Smooth muscle cell (in vitro differentiated cells): ENCODE results near the gene ADSS1. TPM values are rescaled to one million over a fixed set of nuclear protein-coding genes. Genes with fewer than 3 reads are reported as not detected.

ENCODE experiments used
- DNase-seq: peaks from one replicate; lab custom pipeline; 2025; ENCODE audit not compliant: unreplicated experiment; lab: John Stamatoyannopoulos, UW
- H2AFZ ChIP-seq: fragments of 200-600 bp; sonication (generic); 2 replicates; pipeline ENCODE4 v1.6.0; 2016; ENCODE audit warnings: antibody characterized with exemption, low read depth, mild to moderate bottlenecking
- H3F3A ChIP-seq: fragments of 200-600 bp; sonication (generic); 2 replicates; pipeline ENCODE4 v1.6.0; 2017; ENCODE audit warnings: antibody characterized with exemption, low read depth
- H3K27ac ChIP-seq: fragments of 200-600 bp; sonication (generic); 2 replicates; pipeline ENCODE4 v1.5.1; 2016; ENCODE audit warnings: low read depth, mild to moderate bottlenecking
- H3K27me3 ChIP-seq: fragments of 200-600 bp; sonication (generic); 2 replicates; pipeline ENCODE4 v1.6.1; 2016; ENCODE audit warnings: low read depth, mild to moderate bottlenecking
- H3K36me3 ChIP-seq: fragments of 200-600 bp; sonication (generic); 2 replicates; pipeline ENCODE4 v1.5.1; 2016; ENCODE audit warnings: low read depth
- H3K4me1 ChIP-seq: fragments of 200-600 bp; sonication (generic); 2 replicates; pipeline ENCODE4 v1.5.1; 2016; ENCODE audit warnings: low read depth
- H3K4me2 ChIP-seq: fragments of 200-600 bp; sonication (generic); 2 replicates; pipeline ENCODE4 v1.6.0; 2016; ENCODE audit warnings: mild to moderate bottlenecking
- H3K4me3 ChIP-seq: fragments of 200-600 bp; sonication (generic); 2 replicates; pipeline ENCODE4 v1.5.1; 2016; ENCODE audit warnings: mild to moderate bottlenecking
- H3K79me2 ChIP-seq: fragments of 200-600 bp; sonication (generic); 2 replicates; pipeline ENCODE4 v1.6.0; 2016; ENCODE audit warnings: low read depth, mild to moderate bottlenecking
- H3K9ac ChIP-seq: fragments of 200-600 bp; sonication (generic); 2 replicates; pipeline ENCODE4 v1.6.0; 2016; ENCODE audit warnings: low read depth
- H3K9me3 ChIP-seq: fragments of 200-600 bp; sonication (generic); replicated peaks from 2 replicates; pipeline ENCODE4 v1.5.1; 2016; ENCODE audit warnings: low read depth
- H4K20me1 ChIP-seq: fragments of 200-600 bp; sonication (generic); 2 replicates; pipeline ENCODE4 v1.6.0; 2016; ENCODE audit warnings: low read depth
- WGBS: methylation state at CpG from one replicate; pipeline ENCODE4 v1.1.7; 2016; ENCODE audit warnings: low lambda C conversion rate; 5-methylcytosine and 5-hydroxymethylcytosine counted together
- polyA plus RNA-seq: library from polyadenylated mRNA; unstranded; fragments of >200 nt; fragmentation: Nextera tagmentation; extraction: Ambion mirVana; gene quantifications from 2 replicates; pipeline ENCODE4 v1.2.1, GENCODE V29; 2016
- total RNA-seq: library from RNA; depleted of rRNA; stranded (reverse); fragments of >200 nt; gene quantifications from 2 replicates; pipeline ENCODE4 v1.2.3, GENCODE V29; 2014
- TF ChIP-seq, protein P1 (sequence below): fragments of 200-600 bp; sonication (generic); IDR thresholded peaks from 2 replicates; pipeline ENCODE4 v1.5.1; 2017; ENCODE audit warnings: borderline replicate concordance, mild to moderate bottlenecking, antibody characterized with exemption; ENCODE audit not compliant: insufficient read depth, poor library complexity, severe bottlenecking

The ADSS1 gene
- total and polyA plus RNA-seq, 2 experiments from 2014 or later = 7.8 to 43.0 TPM

GRCh38 chr14:104681689-104682074, 42.3 kb upstream of the ADSS1 start:
- Histone ChIP-seq H3K4me3 (peak overlapping the region; percentile 14), H3K9me3 (no peaks in the 10 kb centered on the region), H3K9ac (no peak overlapping the region), H3F3A (peaks cover 17% of the 10 kb centered on the region), H3K79me2 (no peaks in the 10 kb centered on the region), H3K4me2 (peak overlapping the region; percentile 84), H2AFZ (peak overlapping the region; percentile 17), H3K27ac (peak overlapping the region; percentile 100), H3K27me3 (no peaks in the 10 kb centered on the region), H3K4me1 (peaks cover 48% of the 10 kb centered on the region), H3K36me3 (no peaks in the 10 kb centered on the region), H4K20me1 (no peaks in the 10 kb centered on the region)
- WGBS = 4% methylated on average over 6 of the region's 11 CpGs
- TF ChIP-seq, protein P1, sequence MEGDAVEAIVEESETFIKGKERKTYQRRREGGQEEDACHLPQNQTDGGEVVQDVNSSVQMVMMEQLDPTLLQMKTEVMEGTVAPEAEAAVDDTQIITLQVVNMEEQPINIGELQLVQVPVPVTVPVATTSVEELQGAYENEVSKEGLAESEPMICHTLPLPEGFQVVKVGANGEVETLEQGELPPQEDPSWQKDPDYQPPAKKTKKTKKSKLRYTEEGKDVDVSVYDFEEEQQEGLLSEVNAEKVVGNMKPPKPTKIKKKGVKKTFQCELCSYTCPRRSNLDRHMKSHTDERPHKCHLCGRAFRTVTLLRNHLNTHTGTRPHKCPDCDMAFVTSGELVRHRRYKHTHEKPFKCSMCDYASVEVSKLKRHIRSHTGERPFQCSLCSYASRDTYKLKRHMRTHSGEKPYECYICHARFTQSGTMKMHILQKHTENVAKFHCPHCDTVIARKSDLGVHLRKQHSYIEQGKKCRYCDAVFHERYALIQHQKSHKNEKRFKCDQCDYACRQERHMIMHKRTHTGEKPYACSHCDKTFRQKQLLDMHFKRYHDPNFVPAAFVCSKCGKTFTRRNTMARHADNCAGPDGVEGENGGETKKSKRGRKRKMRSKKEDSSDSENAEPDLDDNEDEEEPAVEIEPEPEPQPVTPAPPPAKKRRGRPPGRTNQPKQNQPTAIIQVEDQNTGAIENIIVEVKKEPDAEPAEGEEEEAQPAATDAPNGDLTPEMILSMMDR = no peak
- DNase-seq = no peak

- H3K4me3 ChIP-seq = peak overlapping the region; percentile 14
Observed at GRCh38 chr14:104682107-104682593, 41.9 kb upstream of the ADSS1 start.

DNA sequence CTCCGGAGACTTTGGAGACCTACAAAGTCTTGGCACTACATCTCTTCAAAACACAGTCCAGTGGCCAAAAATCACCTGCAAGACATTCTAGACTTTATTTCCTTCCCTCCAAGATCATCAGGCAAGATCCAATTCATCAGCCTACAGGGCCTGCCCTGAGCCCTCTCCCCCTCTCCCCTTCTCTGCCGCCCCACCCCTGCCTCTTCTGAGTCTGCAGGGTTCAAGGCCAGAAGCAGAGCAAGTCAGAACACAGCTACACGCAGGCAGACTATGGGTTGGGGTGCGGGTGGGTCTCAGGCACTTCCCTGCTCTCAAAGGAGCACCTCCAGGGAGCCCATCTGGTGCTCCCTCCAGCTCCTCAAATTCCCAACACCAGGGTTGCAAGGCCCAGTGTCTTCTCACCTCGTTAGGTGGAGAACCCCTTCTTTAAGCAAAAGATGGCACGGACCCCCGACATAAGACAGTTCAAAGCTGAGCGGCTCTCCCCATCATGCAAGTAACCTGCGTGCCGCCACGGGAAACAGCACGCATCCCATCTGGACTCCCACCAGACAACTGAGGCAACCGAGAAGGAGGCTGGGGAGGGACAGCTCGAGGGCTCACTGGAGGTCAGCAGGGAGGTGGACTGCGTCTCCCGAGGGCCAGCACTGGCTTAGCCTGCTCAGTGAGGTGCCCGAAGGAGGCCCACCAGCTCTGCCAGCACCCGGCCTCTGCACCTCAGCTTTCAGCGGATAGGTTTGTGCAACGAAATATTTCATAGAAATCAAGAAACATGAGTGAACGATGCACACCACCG, 40.2 kb upstream of the ADSS1 start:
- H3K4me2 ChIP-seq = no peak overlapping the region
- no peaks in the 10 kb centered on the region for H3K36me3 ChIP-seq
- no peak for DNase-seq
- H3F3A ChIP-seq = peaks cover 25% of the 10 kb centered on the region
- no peaks in the 10 kb centered on the region for H3K27me3 ChIP-seq
- H3K4me1 ChIP-seq = peaks cover 38% of the 10 kb centered on the region
- TF ChIP-seq, protein P1 = no peak
- H2AFZ ChIP-seq = no peak overlapping the region
- 87% methylated on average over 21 of the region's 22 CpGs for WGBS
- H3K9ac ChIP-seq = no peak overlapping the region
- H3K79me2 ChIP-seq = no peaks in the 10 kb centered on the region
- no peak overlapping the region for H3K4me3 ChIP-seq
- H3K27ac ChIP-seq = no peak overlapping the region
- H3K9me3 ChIP-seq = no peaks in the 10 kb centered on the region
- no peaks in the 10 kb centered on the region for H4K20me1 ChIP-seq

More at GRCh38 chr14:104682107-104682593, 41.9 kb upstream of the ADSS1 start:
- Histone ChIP-seq H3K9ac (no peak overlapping the region), H3K27ac (peak overlapping the region; percentile 100), H3K36me3 (no peaks in the 10 kb centered on the region), H3K27me3 (no peaks in the 10 kb centered on the region), H3F3A (peaks cover 17% of the 10 kb centered on the region), H2AFZ (peak overlapping the region; percentile 37), H4K20me1 (no peaks in the 10 kb centered on the region), H3K9me3 (no peaks in the 10 kb centered on the region), H3K79me2 (no peaks in the 10 kb centered on the region), H3K4me2 (peak overlapping the region; percentile 84), H3K4me1 (peaks cover 43% of the 10 kb centered on the region)
- 9% methylated on average over 12 of the region's 12 CpGs for WGBS
- no peak for DNase-seq
- TF ChIP-seq, protein P1 = no peak
